Measurements from ENCODE around the gene NPAS2.

The NPAS2 gene

GRCh38 chr2:100972452-100972851 lies 152.5 kb downstream of the NPAS2 start:
- no peak for DNase-seq (ENCODE audit: low read depth)
- H3K4me3 ChIP-seq (ENCODE audit: low read length): no peak overlapping the region

GRCh38 chr2:100974712-100975520 lies 155.0 kb downstream of the NPAS2 start:
- TF ChIP-seq CTCF (conservative IDR thresholded peaks at IDR 0.05; ENCODE audit: low read depth, low read length): no peak
- H3K4me3 ChIP-seq (ENCODE audit: low read length): no peak overlapping the region
- no peak for DNase-seq (ENCODE audit: low read depth)

More at GRCh38 chr2:100972452-100972851, 152.5 kb downstream of the NPAS2 start:
- TF ChIP-seq CTCF (conservative IDR thresholded peaks at IDR 0.05; ENCODE audit: low read depth, low read length): no peak

- H3K4me3 ChIP-seq (ENCODE audit: low read length): no peak overlapping the region
- no peak for TF ChIP-seq CTCF (conservative IDR thresholded peaks at IDR 0.05; ENCODE audit: low read depth, low read length)
- DNase-seq (ENCODE audit: low read depth): no peak
Measured at GRCh38 chr2:100975521-100975785, 155.5 kb downstream of the NPAS2 start.

GRCh38 chr2:100976061-100976460 lies 156.1 kb downstream of the NPAS2 start:
- no peak for TF ChIP-seq CTCF (conservative IDR thresholded peaks at IDR 0.05; ENCODE audit: low read depth, low read length)

GRCh38 chr2:100976645-100977391 lies 156.9 kb downstream of the NPAS2 start:
- no peak overlapping the region for H3K4me3 ChIP-seq (ENCODE audit: low read length)
- DNase-seq (ENCODE audit: low read depth): no peak
- TF ChIP-seq CTCF (conservative IDR thresholded peaks at IDR 0.05; ENCODE audit: low read depth, low read length): no peak

More at GRCh38 chr2:100976061-100976460, 156.1 kb downstream of the NPAS2 start:
- no peak for DNase-seq (ENCODE audit: low read depth)
- no peak overlapping the region for H3K4me3 ChIP-seq (ENCODE audit: low read length)

GRCh38 chr2:100977511-100977910 lies 157.6 kb downstream of the NPAS2 start:
- TF ChIP-seq CTCF (conservative IDR thresholded peaks at IDR 0.05; ENCODE audit: low read depth, low read length): no peak
- no peak for DNase-seq (ENCODE audit: low read depth)

More at GRCh38 chr2:100977511-100977910, 157.6 kb downstream of the NPAS2 start:
- H3K4me3 ChIP-seq (ENCODE audit: low read length): no peak overlapping the region

All from retinal pigment epithelial cell (primary cell).